ENCODE measurements around the gene NOC4L. TPM values are rescaled to one million over a fixed set of nuclear protein-coding genes. Genes with fewer than 3 reads are reported as not detected.

The NOC4L gene
- total and polyA plus RNA-seq, 2 experiments from 2014 or later = 42.4 to 54.7 TPM

- Mint-ChIP-seq H3K4me3 (peak overlapping the region; percentile 82), H3K27ac (no peak overlapping the region), H3K9me3 (peaks cover 2% of the 10 kb centered on the region), H3K4me1 (peaks cover 6% of the 10 kb centered on the region), H3K36me3 (ENCODE audit: low read depth) (peaks cover 56% of the 10 kb centered on the region), H3K27me3 (ENCODE audit: insufficient read depth, low read depth, poor library complexity) (peaks cover 19% of the 10 kb centered on the region)
- H3F3A ChIP-seq (replicated peaks; ENCODE audit: low read depth) = no peaks in the 10 kb centered on the region
- peaks cover 45% of the 10 kb centered on the region for H3K79me2 ChIP-seq (replicated peaks; ENCODE audit: insufficient read depth)
- 0 out of 2 replicates have a peak, but pooled peaks cover 2% of the 10 kb centered on the region for H3K4me1 ChIP-seq (ENCODE audit: insufficient read depth)
- ATAC-seq (peak; percentile 18), DNase-seq (ENCODE audit: low spot score) (peak; percentile 35)
- no peak for TF ChIP-seq CREB1 (CRISPR knock-in tag; IDR thresholded peaks at IDR 0.05; ENCODE audit: low read depth)
- TF ChIP-seq NANOG (IDR thresholded peaks at IDR 0.05; ENCODE audit: borderline replicate concordance) = no peak
- TF ChIP-seq STAT1 (IDR thresholded peaks at IDR 0.05; ENCODE audit: unreplicated experiment) = no peak
- TF ChIP-seq EZH2 (IDR thresholded peaks at IDR 0.05; ENCODE audit: low read depth, unreplicated experiment) = no peak
- TF ChIP-seq JUNB (IDR thresholded peaks at IDR 0.05; ENCODE audit: unreplicated experiment) = no peak
- TF ChIP-seq REST (IDR thresholded peaks at IDR 0.05; ENCODE audit: unreplicated experiment) = no peak
- no peaks in the 10 kb centered on the region; the same call in none of the 2 replicates for H4K20me1 ChIP-seq (replicated peaks; ENCODE audit: insufficient read depth)
- H2AFZ ChIP-seq = no peak overlapping the region
- no peaks in the 10 kb centered on the region for H3K27me3 ChIP-seq (ENCODE audit: insufficient read depth)
- no peak overlapping the region for H3K27ac ChIP-seq (ENCODE audit: low read depth)
- no peaks in the 10 kb centered on the region for H3K36me3 ChIP-seq (ENCODE audit: insufficient read depth)
- peak overlapping the region; percentile 90 for H3K4me2 ChIP-seq
- no peaks in the 10 kb centered on the region for H3K9me2 ChIP-seq (ENCODE audit: insufficient read depth)
- H3K4me3 ChIP-seq = peak overlapping the region; percentile 82
These were observed 753 bp upstream of the NOC4L start for GRCh38 chr12:132143336-132144071.

- Histone ChIP-seq H4K20me1 (replicated peaks; ENCODE audit: insufficient read depth) (no peaks in the 10 kb centered on the region; the same call in none of the 2 replicates), H3K27ac (ENCODE audit: low read depth) (no peak overlapping the region), H3K4me1 (ENCODE audit: insufficient read depth) (0 out of 2 replicates have a peak, but pooled peaks cover 2% of the 10 kb centered on the region), H3K79me2 (replicated peaks; ENCODE audit: insufficient read depth) (peaks cover 45% of the 10 kb centered on the region), H3K36me3 (ENCODE audit: insufficient read depth) (no peaks in the 10 kb centered on the region), H3K27me3 (ENCODE audit: insufficient read depth) (no peaks in the 10 kb centered on the region), H3K4me3 (peak overlapping the region; percentile 82), H3F3A (replicated peaks; ENCODE audit: low read depth) (no peaks in the 10 kb centered on the region), H2AFZ (no peak overlapping the region), H3K9me2 (ENCODE audit: insufficient read depth) (no peaks in the 10 kb centered on the region), H3K4me2 (peak overlapping the region; percentile 94)
- Mint-ChIP-seq H3K27me3 (ENCODE audit: insufficient read depth, low read depth, poor library complexity) (peaks cover 15% of the 10 kb centered on the region), H3K27ac (0 out of 2 replicates have a peak overlapping the region, but pooled peaks have one; percentile 62), H3K4me1 (peaks cover 6% of the 10 kb centered on the region), H3K36me3 (ENCODE audit: low read depth) (peaks cover 48% of the 10 kb centered on the region), H3K9me3 (peaks cover 2% of the 10 kb centered on the region), H3K4me3 (peak overlapping the region; percentile 86)
- ATAC-seq = peak; percentile 28
- no peak for DNase-seq (ENCODE audit: low spot score)
- TF ChIP-seq POLR2AphosphoS5 (IDR thresholded peaks at IDR 0.05; ENCODE audit: low read depth) (no peak), CTCF (conservative IDR thresholded peaks at IDR 0.05; ENCODE audit: low read depth in 2 of 2) (peak in 1 of 2 experiments; percentile 12; a peak in 1 of 4 replicates), NANOG (IDR thresholded peaks at IDR 0.05; ENCODE audit: borderline replicate concordance) (no peak), CREB1 (CRISPR knock-in tag; IDR thresholded peaks at IDR 0.05; ENCODE audit: low read depth) (no peak)
These were observed 532 bp downstream of the NOC4L start for GRCh38 chr12:132144810-132145168.

Data from GM23338 (cell line).